ENCODE results near the gene NOS1AP. TPM values are rescaled to one million over a fixed set of nuclear protein-coding genes. Genes with fewer than 3 reads are reported as not detected.
"Not testable (repeated sequence)": the region's sequence is repeated elsewhere in the genome, so short reads cannot be mapped to it uniquely, and the experiment has no call there.

Gene NOS1AP
- total and polyA plus RNA-seq, 2 donors from 2014 or later: 0.47 to 10.7 TPM

- TF ChIP-seq CTCF (IDR thresholded peaks at IDR 0.05; ENCODE audit: borderline replicate concordance, extremely low read depth, insufficient read depth): no peak
- H3K27ac ChIP-seq (ENCODE audit: low read depth in 2 of 2, low read length in 2 of 2): no peak overlapping the region
- DNase-seq (no peak), FAIRE-seq (no peak)
- no peaks in the 10 kb centered on the region for H3K36me3 ChIP-seq (ENCODE audit: control insufficient read depth in 2 of 3, insufficient read depth in 3 of 3, low read length in 3 of 3)
- H3K4me1 ChIP-seq (ENCODE audit: control insufficient read depth in 2 of 3, insufficient read depth in 2 of 3, low read depth in 1 of 3, low read length in 3 of 3): peaks cover 0 to 7% (median 7%) of the 10 kb centered on the region in 3 donors
- no peaks in the 10 kb centered on the region for H3K27me3 ChIP-seq (ENCODE audit: control insufficient read depth, insufficient read depth, low read length)
- H3K9me3 ChIP-seq (ENCODE audit: control insufficient read depth in 2 of 3, insufficient read depth in 1 of 3, low read length in 3 of 3): no peaks in the 10 kb centered on the region
- no peak overlapping the region for H3K9ac ChIP-seq (ENCODE audit: low read length in 3 of 3)
- H3K4me3 ChIP-seq (ENCODE audit: low read length in 3 of 3): no peak overlapping the region
- intact Hi-C loops (cut with DNase I): no loop called here
Observed at GRCh38 chr1:162172311-162173102, 103.0 kb downstream of the NOS1AP start.

DNA sequence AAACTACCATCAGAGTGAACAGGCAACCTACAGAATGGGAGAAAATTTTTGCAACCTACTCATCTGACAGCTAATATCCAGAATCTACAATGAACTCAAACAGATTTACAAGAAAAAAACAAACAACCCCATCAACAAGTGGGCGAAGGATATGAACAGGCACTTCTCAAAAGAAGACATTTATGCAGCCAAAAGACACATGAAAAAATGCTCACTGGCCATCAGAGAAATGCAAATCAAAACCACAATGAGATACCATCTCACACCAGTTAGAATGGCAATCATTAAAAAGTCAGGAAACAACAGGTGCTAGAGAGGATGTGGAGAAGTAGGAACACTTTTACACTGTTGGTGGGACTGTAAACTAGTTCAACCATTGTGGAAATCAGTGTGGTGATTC lies 104.1 kb downstream of the NOS1AP start:
- H3K36me3 ChIP-seq (ENCODE audit: control insufficient read depth in 2 of 3, insufficient read depth in 3 of 3, low read length in 3 of 3); H3K27me3 ChIP-seq (ENCODE audit: control insufficient read depth, insufficient read depth, low read length); intact Hi-C loops (cut with DNase I); FAIRE-seq; H3K27ac ChIP-seq (ENCODE audit: low read depth in 2 of 2, low read length in 2 of 2); H3K9me3 ChIP-seq (ENCODE audit: control insufficient read depth in 2 of 3, insufficient read depth in 1 of 3, low read length in 3 of 3); H3K9ac ChIP-seq (ENCODE audit: low read length in 3 of 3); H3K4me1 ChIP-seq (ENCODE audit: control insufficient read depth in 2 of 3, insufficient read depth in 2 of 3, low read depth in 1 of 3, low read length in 3 of 3); H3K4me3 ChIP-seq (ENCODE audit: low read length in 3 of 3); DNase-seq: not testable (repeated sequence)

GRCh38 chr1:162174027-162174426 lies 104.5 kb downstream of the NOS1AP start:
- H3K9ac ChIP-seq (ENCODE audit: low read length in 3 of 3); DNase-seq; H3K36me3 ChIP-seq (ENCODE audit: control insufficient read depth in 2 of 3, insufficient read depth in 3 of 3, low read length in 3 of 3); intact Hi-C loops (cut with DNase I); H3K27ac ChIP-seq (ENCODE audit: low read depth in 2 of 2, low read length in 2 of 2); H3K4me1 ChIP-seq (ENCODE audit: control insufficient read depth in 2 of 3, insufficient read depth in 2 of 3, low read depth in 1 of 3, low read length in 3 of 3); H3K9me3 ChIP-seq (ENCODE audit: control insufficient read depth in 2 of 3, insufficient read depth in 1 of 3, low read length in 3 of 3); FAIRE-seq; H3K4me3 ChIP-seq (ENCODE audit: low read length in 3 of 3); H3K27me3 ChIP-seq (ENCODE audit: control insufficient read depth, insufficient read depth, low read length): not testable (repeated sequence)

DNA sequence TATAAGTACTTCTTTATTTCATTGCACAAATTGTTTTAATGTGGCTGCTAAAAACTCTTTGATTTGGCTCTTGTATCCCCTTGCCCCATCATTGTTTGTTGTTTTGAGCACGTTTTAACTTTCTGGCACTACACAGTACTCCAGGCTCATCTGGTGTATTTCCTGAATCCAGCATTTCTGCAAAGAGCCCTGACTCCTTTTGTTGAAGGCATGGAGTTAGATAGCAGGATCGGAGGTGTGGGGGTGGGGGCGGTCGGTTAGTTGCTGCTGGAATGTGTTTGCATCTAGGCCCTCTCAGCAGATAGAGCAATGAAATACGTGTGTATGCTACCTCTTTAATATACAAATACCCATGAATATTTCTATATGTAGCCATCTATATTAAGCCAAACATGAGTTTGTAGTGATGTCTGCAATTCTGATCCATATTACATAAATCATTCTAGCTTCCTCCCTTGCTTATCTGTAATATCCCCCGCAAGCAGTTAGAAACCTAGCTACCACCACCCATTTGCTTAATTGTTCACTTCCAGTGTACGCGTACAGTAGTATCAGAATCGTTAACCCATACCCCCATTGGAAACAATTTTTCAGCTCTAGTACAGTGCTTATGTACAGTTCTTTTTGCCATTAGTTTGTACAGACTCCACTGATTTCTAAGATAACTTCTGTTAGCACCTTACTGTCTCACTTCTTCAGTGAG lies 106.0 kb downstream of the NOS1AP start:
- no peaks in the 10 kb centered on the region for H3K27me3 ChIP-seq (ENCODE audit: control insufficient read depth, insufficient read depth, low read length)
- FAIRE-seq: no peak
- intact Hi-C loops (cut with DNase I): no loop called here
- no peak overlapping the region for H3K4me3 ChIP-seq (ENCODE audit: low read length in 3 of 3)
- H3K27ac ChIP-seq (ENCODE audit: low read depth in 2 of 2, low read length in 2 of 2): no peak overlapping the region
- no peaks in the 10 kb centered on the region for H3K36me3 ChIP-seq (ENCODE audit: control insufficient read depth in 2 of 3, insufficient read depth in 3 of 3, low read length in 3 of 3)
- H3K9ac ChIP-seq (ENCODE audit: low read length in 3 of 3): no peak overlapping the region
- no peaks in the 10 kb centered on the region for H3K4me1 ChIP-seq (ENCODE audit: control insufficient read depth in 2 of 3, insufficient read depth in 2 of 3, low read depth in 1 of 3, low read length in 3 of 3)
- no peaks in the 10 kb centered on the region for H3K9me3 ChIP-seq (ENCODE audit: control insufficient read depth in 2 of 3, insufficient read depth in 1 of 3, low read length in 3 of 3)
- no peak for TF ChIP-seq CTCF (IDR thresholded peaks at IDR 0.05; ENCODE audit: borderline replicate concordance, extremely low read depth, insufficient read depth)
- DNase-seq: peak in 2 of 5 donors; percentile 34 to 50
